ENCODE measurements around the gene DENND1A. TPM values are rescaled to one million over a fixed set of nuclear protein-coding genes. Genes with fewer than 3 reads are reported as not detected.
A peak's percentile ranks its signal among the peaks of the same experiment; 100 is the strongest.

The DENND1A gene
- total RNA-seq, 2 experiments from 2014 or later = 21.9 to 23.3 TPM

GRCh38 chr9:123360161-123361085 is 569.5 kb downstream of the DENND1A start:
- TF ChIP-seq CTCF (IDR thresholded peaks at IDR 0.05) = no peak
- peak; percentile 82 for ATAC-seq
- H3K9me3 Mint-ChIP-seq = no peaks in the 10 kb centered on the region
- H3K36me3 Mint-ChIP-seq (ENCODE audit: low read depth) = no peaks in the 10 kb centered on the region
- ChIA-PET CTCF (interaction anchor here (1.8 to 2.1 kb wide), 2 partner anchors 10 to 26 kb away, joined by 8 to 9 read pairs; no protein-coding TSS in a partner anchor), POLR2A (interaction anchor here (1.1 kb wide), 1 partner anchor 21 kb away, joined by 3 read pairs; no protein-coding TSS in a partner anchor)
- intact Hi-C loops (cut with micrococcal nuclease) = no loop called here
- H3K4me1 Mint-ChIP-seq (ENCODE audit: low read depth) = peaks cover 13% of the 10 kb centered on the region
- H3K27me3 Mint-ChIP-seq = peaks cover 6% of the 10 kb centered on the region
- no peak overlapping the region for H3K27ac Mint-ChIP-seq
- H3K4me3 Mint-ChIP-seq = no peak overlapping the region
- DNase-seq = peak; percentile 80

GRCh38 chr9:123359546-123359945 is 570.4 kb downstream of the DENND1A start:
- H3K27me3 Mint-ChIP-seq = peaks cover 2% of the 10 kb centered on the region
- H3K4me3 Mint-ChIP-seq = no peak overlapping the region
- no peak overlapping the region for H3K27ac Mint-ChIP-seq
- no peak for TF ChIP-seq CTCF (IDR thresholded peaks at IDR 0.05)
- POLR2A ChIA-PET = interaction anchor here (1.1 kb wide), 1 partner anchor 20 kb away, joined by 3 read pairs; no protein-coding TSS in a partner anchor
- CTCF ChIA-PET = interaction anchor here (1.4 to 1.8 kb wide), 2 partner anchors 10 to 27 kb away, joined by 8 to 9 read pairs; no protein-coding TSS in a partner anchor
- ATAC-seq = no peak
- no peak for DNase-seq
- H3K4me1 Mint-ChIP-seq (ENCODE audit: low read depth) = peaks cover 13% of the 10 kb centered on the region
- no peaks in the 10 kb centered on the region for H3K36me3 Mint-ChIP-seq (ENCODE audit: low read depth)
- H3K9me3 Mint-ChIP-seq = no peaks in the 10 kb centered on the region
- intact Hi-C loops (cut with micrococcal nuclease) = no loop called here

- Mint-ChIP-seq H3K4me1 (ENCODE audit: low read depth) (peaks cover 14% of the 10 kb centered on the region), H3K36me3 (ENCODE audit: low read depth) (no peaks in the 10 kb centered on the region), H3K9me3 (no peaks in the 10 kb centered on the region), H3K27ac (no peak overlapping the region), H3K27me3 (peaks cover 1% of the 10 kb centered on the region), H3K4me3 (no peak overlapping the region)
- ATAC-seq = no peak
- intact Hi-C loops (cut with micrococcal nuclease) = no loop called here
- ChIA-PET CTCF (interaction anchor here (1.4 kb wide), 1 partner anchor 10 kb away, joined by 8 read pairs; no protein-coding TSS in a partner anchor), POLR2A (interaction anchor here (1.1 kb wide), 1 partner anchor 19 kb away, joined by 3 read pairs; no protein-coding TSS in a partner anchor)
- no peak for TF ChIP-seq CTCF (IDR thresholded peaks at IDR 0.05)
- DNase-seq = no peak
Observed at GRCh38 chr9:123359106-123359505, 570.8 kb downstream of the DENND1A start.

- intact Hi-C loops (cut with micrococcal nuclease) = no loop called here
- H3K27ac Mint-ChIP-seq = no peak overlapping the region
- no peak for ATAC-seq
- H3K36me3 Mint-ChIP-seq (ENCODE audit: low read depth) = no peaks in the 10 kb centered on the region
- H3K4me3 Mint-ChIP-seq = no peak overlapping the region
- H3K9me3 Mint-ChIP-seq = no peaks in the 10 kb centered on the region
- H3K27me3 Mint-ChIP-seq = no peaks in the 10 kb centered on the region
- ChIA-PET POLR2A (no interaction called here), CTCF (interaction anchor here (1.4 kb wide), 1 partner anchor 9 kb away, joined by 8 read pairs; no protein-coding TSS in a partner anchor)
- TF ChIP-seq CTCF (IDR thresholded peaks at IDR 0.05) = no peak
- DNase-seq = no peak
- H3K4me1 Mint-ChIP-seq (ENCODE audit: low read depth) = peaks cover 16% of the 10 kb centered on the region
Observed at GRCh38 chr9:123358181-123358905, 571.6 kb downstream of the DENND1A start.

Data from activated CD8-positive, alpha-beta T cell treated with anti-CD3 and anti-CD28 coated beads for 36 hours (primary cell).